HG02763 (cell line): ENCODE measurements around the gene FBXO40.
"Not testable (repeated sequence)": the region's sequence is repeated elsewhere in the genome, so short reads cannot be mapped to it uniquely, and the experiment has no call there.

Experiments used
- ATAC-seq: cut with Tn5 transposase; IDR thresholded peaks from one replicate; pipeline ENCODE4 v1.9.1; 2021; ENCODE audit warnings: mild to moderate bottlenecking, moderate library complexity; ENCODE audit not compliant: unreplicated experiment

The FBXO40 gene, protein sequence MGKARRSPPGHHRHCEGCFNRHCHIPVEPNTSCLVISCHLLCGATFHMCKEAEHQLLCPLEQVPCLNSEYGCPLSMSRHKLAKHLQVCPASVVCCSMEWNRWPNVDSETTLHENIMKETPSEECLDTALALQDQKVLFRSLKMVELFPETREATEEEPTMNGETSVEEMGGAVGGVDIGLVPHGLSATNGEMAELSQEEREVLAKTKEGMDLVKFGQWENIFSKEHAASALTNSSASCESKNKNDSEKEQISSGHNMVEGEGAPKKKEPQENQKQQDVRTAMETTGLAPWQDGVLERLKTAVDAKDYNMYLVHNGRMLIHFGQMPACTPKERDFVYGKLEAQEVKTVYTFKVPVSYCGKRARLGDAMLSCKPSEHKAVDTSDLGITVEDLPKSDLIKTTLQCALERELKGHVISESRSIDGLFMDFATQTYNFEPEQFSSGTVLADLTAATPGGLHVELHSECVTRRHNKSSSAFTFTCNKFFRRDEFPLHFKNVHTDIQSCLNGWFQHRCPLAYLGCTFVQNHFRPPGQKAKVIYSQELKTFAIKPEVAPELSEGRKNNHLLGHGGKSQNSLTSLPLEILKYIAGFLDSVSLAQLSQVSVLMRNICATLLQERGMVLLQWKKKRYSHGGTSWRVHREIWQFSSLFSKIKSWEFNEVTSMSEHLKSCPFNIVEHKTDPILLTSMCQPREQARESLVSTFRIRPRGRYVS

GRCh38 chr3:121592856-121593702 is at the start of gene FBXO40:
TSS of gene FBXO40 (plus strand) at chr3:121593379. CDS start at chr3:121620576, 27,197 bp downstream.
- ATAC-seq: peak; percentile 76

DNA sequence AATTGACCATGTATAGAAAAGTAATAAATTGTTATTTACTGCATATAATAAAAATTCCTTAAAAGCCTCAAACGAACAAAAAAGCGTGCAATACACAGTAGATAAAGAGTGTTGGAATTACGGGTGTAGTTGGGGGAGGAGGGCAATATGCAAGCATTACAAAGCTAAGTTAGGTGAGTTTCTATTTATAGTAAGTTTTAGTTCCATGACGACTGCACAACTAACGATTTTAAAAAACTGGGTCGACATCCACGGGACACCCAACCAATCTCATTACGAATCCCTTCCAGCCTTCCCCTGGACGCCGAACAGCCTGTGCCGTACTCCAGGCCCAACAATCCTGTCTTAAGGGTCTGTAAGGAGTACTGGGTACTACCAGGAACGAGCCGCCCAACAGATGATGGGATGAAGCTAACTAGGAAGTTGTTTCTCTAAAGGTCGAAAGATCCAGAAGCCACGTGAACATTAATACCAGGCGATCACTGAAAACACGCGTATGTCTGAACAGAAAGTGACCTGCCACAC is 48.1 kb upstream of the FBXO40 start:
- no peak for ATAC-seq

DNA sequence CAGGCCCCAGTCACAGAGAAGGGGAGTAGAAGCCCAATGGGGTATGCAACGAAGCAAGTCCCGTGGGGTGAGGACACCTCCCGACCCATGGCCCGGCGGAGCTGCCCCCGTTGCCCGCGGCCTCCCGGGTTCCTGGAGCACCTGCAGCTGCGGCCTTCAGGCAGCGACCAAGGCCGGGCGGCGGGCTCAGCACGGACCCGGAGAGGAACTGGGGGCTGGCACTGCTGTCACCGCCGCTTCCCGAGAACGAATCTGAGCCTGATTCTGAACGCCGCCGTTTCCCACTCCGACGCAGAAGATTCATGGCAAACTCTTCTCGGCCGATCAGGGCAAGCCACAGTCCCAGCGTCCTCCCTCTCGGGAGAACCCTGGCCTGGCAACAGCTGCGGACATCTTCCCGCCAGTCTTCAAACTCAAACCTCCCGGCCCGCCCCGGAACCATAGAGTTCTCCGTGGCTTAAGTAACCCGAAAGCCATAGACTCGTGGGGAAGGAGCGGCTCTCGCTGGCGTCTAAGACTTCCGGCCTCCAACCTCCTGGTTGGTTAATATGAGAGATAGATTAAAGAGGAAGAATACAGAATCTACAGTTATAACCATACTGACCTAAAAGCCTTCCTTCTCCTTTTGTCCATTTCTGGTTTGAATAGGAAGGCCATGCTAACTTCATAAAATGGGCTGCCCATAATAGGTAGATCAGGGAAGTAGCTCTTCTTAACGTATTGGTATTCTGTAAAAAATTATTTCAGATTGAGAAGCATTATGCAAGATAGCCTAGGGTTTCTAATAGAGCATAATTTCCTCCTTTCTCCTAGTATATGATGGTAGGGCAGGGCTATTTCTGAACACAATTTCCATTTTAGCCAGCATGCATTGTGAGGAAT is 47.4 kb upstream of the FBXO40 start, which contains the start of gene POLQ:
TSS of gene POLQ (minus strand) at position 415 of the 882 bp plus-strand sequence. CDS start at position 304, 111 bp downstream.
- ATAC-seq: peak; percentile 75

- no peak for ATAC-seq
These were observed 40.8 kb upstream of the FBXO40 start for GRCh38 chr3:121552379-121552778.

GRCh38 chr3:121552797-121553196 is 40.4 kb upstream of the FBXO40 start:
- ATAC-seq: no peak

- ATAC-seq: no peak
These were observed 35.7 kb upstream of the FBXO40 start for GRCh38 chr3:121557426-121557934.

DNA sequence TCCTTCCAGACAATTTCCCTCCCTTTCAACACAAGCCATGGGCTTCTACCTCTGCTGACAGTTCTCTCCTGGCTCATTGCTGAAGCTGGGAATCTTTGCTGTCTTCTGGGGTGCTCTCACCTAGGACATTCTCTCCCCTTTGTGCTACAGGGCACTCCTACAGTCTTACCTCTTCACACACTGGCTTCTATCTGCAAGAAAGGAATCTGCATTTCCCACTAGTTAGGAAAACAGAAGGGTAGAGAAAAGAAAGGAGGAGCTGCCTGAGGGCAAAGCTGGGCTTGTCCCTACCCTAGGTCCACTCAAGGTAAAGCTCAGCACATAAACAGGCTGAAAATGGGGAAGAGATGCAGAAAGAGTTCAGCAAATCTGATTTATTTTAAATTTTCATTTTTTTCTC is 31.0 kb upstream of the FBXO40 start:
- no peak for ATAC-seq

DNA sequence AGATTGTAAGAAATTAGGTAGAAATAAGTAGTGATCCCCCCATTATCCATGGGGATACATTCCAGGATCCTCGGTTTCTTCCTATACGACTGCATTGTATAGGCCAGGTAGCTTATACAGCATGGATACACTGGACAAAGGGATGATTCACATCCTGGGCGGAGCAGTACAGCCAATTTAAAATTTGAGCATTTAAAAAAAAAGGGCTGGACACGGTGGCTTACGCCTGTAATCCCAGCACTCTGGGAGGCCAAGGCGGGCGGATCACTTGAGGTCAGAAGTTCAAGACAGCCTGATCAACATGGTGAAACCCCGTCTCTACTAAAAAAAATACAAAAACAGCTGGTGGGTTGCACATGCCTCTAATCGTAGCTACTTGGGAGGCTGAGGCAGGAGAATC is 26.4 kb upstream of the FBXO40 start:
- ATAC-seq: no peak

GRCh38 chr3:121567649-121568048 is 25.5 kb upstream of the FBXO40 start, which contains the start of gene ARGFX:
TSS of gene ARGFX (plus strand) at chr3:121567949. CDS start at chr3:121570714, 2,765 bp downstream.
- ATAC-seq: no peak

GRCh38 chr3:121574449-121574848 is 18.7 kb upstream of the FBXO40 start:
- ATAC-seq: no peak

GRCh38 chr3:121581691-121582090 is 11.5 kb upstream of the FBXO40 start:
- ATAC-seq: no peak

GRCh38 chr3:121584418-121584817 is 8.8 kb upstream of the FBXO40 start:
- no peak for ATAC-seq

DNA sequence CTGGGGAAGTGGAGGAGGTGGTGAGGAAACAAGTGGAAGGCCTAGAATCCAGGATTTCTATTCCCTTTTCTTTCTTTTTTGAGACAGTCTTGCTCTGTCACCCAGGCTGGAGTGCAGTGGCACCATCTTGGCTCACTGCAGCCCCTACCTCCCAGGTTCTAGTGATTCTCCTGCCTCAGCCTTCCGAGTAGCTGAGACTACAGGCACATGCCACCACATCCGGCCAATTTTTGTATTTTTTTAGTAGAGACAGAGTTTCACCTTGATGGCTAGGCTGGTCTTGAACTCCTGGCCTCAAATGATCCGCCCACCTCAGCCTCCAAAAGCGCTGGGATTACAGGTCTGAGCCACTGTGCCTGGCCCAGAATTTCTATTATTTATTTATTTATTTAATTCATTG is 627 bp downstream of the FBXO40 start:
- peak; percentile 22 for ATAC-seq

GRCh38 chr3:121594850-121595249 is 1.7 kb downstream of the FBXO40 start:
- ATAC-seq: no peak

DNA sequence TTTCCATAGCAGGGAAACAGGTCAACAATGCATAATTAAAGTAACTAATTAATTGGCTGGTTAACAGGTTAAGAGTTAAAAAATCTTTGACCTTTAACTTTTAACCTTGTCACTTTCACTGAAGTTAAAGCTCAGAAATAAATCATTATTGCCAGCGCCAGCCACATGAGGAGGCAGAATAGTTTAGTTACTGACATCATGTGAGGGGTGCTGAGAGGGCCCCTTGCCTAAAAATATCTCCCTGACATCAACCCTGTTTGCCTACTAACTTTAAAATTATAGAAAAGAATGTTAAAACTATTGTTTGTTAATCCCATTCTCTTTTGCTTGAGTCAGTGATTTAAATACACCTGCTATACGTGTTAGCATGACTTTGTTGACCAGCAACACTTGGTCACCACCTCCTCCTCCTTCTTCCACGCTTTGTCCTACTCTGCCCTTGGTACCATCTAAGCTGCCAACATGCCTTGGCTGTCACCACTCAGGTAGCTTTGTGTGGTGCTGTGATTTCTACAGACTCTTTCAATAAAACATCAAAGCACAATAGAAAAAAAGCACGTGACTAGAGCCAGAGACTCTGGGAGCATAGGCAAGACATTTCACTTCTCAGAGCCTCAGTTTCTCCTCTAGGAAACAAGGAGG is 2.7 kb downstream of the FBXO40 start:
- no peak for ATAC-seq

GRCh38 chr3:121598564-121598963 is 5.4 kb downstream of the FBXO40 start:
- no peak for ATAC-seq

DNA sequence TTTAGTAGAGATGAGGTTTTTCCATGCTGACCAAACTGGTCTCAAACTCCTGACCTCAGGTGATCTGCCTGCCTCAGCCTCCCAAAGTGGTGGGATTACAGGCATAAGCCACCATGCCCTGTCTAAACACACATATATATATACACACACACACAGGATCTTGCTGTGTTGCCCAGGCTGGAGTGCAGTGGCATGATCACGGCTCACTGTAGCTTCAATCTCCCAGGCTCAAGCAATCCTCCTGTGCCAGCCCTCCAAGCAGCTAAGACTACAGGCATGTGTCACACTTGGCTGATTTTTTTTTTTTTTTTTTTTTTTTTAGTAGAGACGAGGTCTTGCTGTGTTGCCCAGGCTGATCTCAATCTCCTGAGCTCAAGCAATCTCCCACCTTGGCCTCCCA is 6.7 kb downstream of the FBXO40 start:
- not testable (repeated sequence) for ATAC-seq

DNA sequence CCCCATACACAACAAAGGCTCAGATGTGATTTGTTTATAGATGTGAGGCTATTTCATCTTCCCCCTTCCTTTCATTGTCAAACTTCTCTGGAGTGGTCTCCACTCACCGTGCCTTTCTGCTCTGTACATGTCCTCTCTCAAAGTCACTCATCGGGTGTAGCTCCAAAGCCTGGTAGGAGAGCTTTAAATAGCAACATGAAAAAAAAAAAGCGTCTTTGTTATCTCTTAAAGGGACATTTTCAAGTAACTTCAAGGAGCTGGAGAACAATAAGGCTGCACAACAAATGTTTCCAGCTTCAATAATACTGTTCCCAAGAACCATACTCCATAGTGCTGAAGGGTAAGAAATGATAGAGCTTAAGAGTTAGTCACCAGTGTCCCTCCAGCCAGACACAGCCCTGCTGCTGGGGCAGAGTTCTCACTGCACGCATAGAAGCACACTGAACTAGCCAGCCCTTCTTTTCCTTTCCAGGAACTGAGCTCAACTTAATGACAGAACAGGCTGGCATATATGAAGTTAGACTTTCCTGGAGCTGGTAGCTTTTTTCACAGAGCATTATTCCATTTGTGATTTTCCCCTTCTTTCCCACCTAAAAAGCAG is 8.1 kb downstream of the FBXO40 start:
- no peak for ATAC-seq

- ATAC-seq: no peak
These were observed 11.6 kb downstream of the FBXO40 start for GRCh38 chr3:121604759-121605158.
